Measurements from ENCODE around the gene CDC14A. TPM values are rescaled to one million over a fixed set of nuclear protein-coding genes. Genes with fewer than 3 reads are reported as not detected.

Gene CDC14A
- total RNA-seq, 1 experiment from 2014 or later: 2.6 TPM

- H3K4me3 Mint-ChIP-seq (ENCODE audit: unreplicated experiment): no peak overlapping the region
- no TSS peak for BruUV-seq (replicated peaks)
- no peak for TF ChIP-seq CTCF (IDR thresholded peaks at IDR 0.05; ENCODE audit: unreplicated experiment)
- intact Hi-C loops (cut with micrococcal nuclease): no loop called here
- H3K27me3 Mint-ChIP-seq (ENCODE audit: insufficient read depth, unreplicated experiment): peaks cover 17% of the 10 kb centered on the region
- H3K9me3 Mint-ChIP-seq (ENCODE audit: unreplicated experiment): no peaks in the 10 kb centered on the region
- DNase-seq (ENCODE audit: unreplicated experiment): no peak
- ChIA-PET POLR2A (interaction anchor here (1.2 kb wide), 1 partner anchor 9 kb away, joined by 3 read pairs; no protein-coding TSS in a partner anchor), CTCF (interaction anchor here (0.7 to 1.3 kb wide), 3 partner anchors 8 to 83 kb away, joined by 3 to 4 read pairs (median 3); no protein-coding TSS in a partner anchor)
- H3K27ac Mint-ChIP-seq (ENCODE audit: low read depth, unreplicated experiment): no peak overlapping the region
- no peaks in the 10 kb centered on the region for H3K36me3 Mint-ChIP-seq (ENCODE audit: insufficient read depth, unreplicated experiment)
- no peaks in the 10 kb centered on the region for H3K4me1 Mint-ChIP-seq (ENCODE audit: insufficient read depth, unreplicated experiment)
These were observed 190.0 kb downstream of the CDC14A start for GRCh38 chr1:100542285-100542684.

- no peak overlapping the region for H3K27ac Mint-ChIP-seq (ENCODE audit: low read depth, unreplicated experiment)
- peaks cover 3% of the 10 kb centered on the region for H3K27me3 Mint-ChIP-seq (ENCODE audit: insufficient read depth, unreplicated experiment)
- no peaks in the 10 kb centered on the region for H3K36me3 Mint-ChIP-seq (ENCODE audit: insufficient read depth, unreplicated experiment)
- DNase-seq (ENCODE audit: unreplicated experiment): peak; percentile 56
- intact Hi-C loops (cut with micrococcal nuclease): loop anchor here (1.0 kb wide), 1 partner anchor 80 kb away; no protein-coding TSS in a partner anchor
- ChIA-PET CTCF (interaction anchor here (0.6 to 1.3 kb wide), 2 partner anchors 9 to 773 kb away, joined by 3 to 4 read pairs; no protein-coding TSS in a partner anchor), POLR2A (no interaction called here)
- TF ChIP-seq CTCF (IDR thresholded peaks at IDR 0.05; ENCODE audit: unreplicated experiment): peak; percentile 23
- H3K4me1 Mint-ChIP-seq (ENCODE audit: insufficient read depth, unreplicated experiment): no peaks in the 10 kb centered on the region
- H3K4me3 Mint-ChIP-seq (ENCODE audit: unreplicated experiment): no peak overlapping the region
- no peaks in the 10 kb centered on the region for H3K9me3 Mint-ChIP-seq (ENCODE audit: unreplicated experiment)
- no TSS peak for BruUV-seq (replicated peaks)
These were observed 191.3 kb downstream of the CDC14A start for GRCh38 chr1:100543640-100544039.

- Mint-ChIP-seq H3K27me3 (ENCODE audit: insufficient read depth, unreplicated experiment) (no peaks in the 10 kb centered on the region), H3K36me3 (ENCODE audit: insufficient read depth, unreplicated experiment) (no peaks in the 10 kb centered on the region), H3K4me3 (ENCODE audit: unreplicated experiment) (no peak overlapping the region), H3K9me3 (ENCODE audit: unreplicated experiment) (no peaks in the 10 kb centered on the region), H3K27ac (ENCODE audit: low read depth, unreplicated experiment) (no peak overlapping the region), H3K4me1 (ENCODE audit: insufficient read depth, unreplicated experiment) (no peaks in the 10 kb centered on the region)
- ChIA-PET POLR2A (no interaction called here), CTCF (no interaction called here)
- intact Hi-C loops (cut with micrococcal nuclease): no loop called here
- no TSS peak for BruUV-seq (replicated peaks)
- no peak for TF ChIP-seq CTCF (IDR thresholded peaks at IDR 0.05; ENCODE audit: unreplicated experiment)
- DNase-seq (ENCODE audit: unreplicated experiment): no peak
These were observed 192.5 kb downstream of the CDC14A start for GRCh38 chr1:100544791-100545190.

GRCh38 chr1:100545855-100546254, 193.5 kb downstream of the CDC14A start:
- CTCF ChIA-PET: interaction anchor here (0.6 to 1.4 kb wide), 3 partner anchors 17 to 93 kb away, joined by 3 to 6 read pairs (median 4); no protein-coding TSS in a partner anchor
- DNase-seq (ENCODE audit: unreplicated experiment): no peak
- H3K9me3 Mint-ChIP-seq (ENCODE audit: unreplicated experiment): peaks cover 10% of the 10 kb centered on the region
- H3K27ac Mint-ChIP-seq (ENCODE audit: low read depth, unreplicated experiment): no peak overlapping the region
- BruUV-seq (replicated peaks): no TSS peak
- intact Hi-C loops (cut with micrococcal nuclease): no loop called here
- H3K4me3 Mint-ChIP-seq (ENCODE audit: unreplicated experiment): no peak overlapping the region
- H3K4me1 Mint-ChIP-seq (ENCODE audit: insufficient read depth, unreplicated experiment): no peaks in the 10 kb centered on the region
- no peaks in the 10 kb centered on the region for H3K27me3 Mint-ChIP-seq (ENCODE audit: insufficient read depth, unreplicated experiment)
- POLR2A ChIA-PET: no interaction called here
- no peak for TF ChIP-seq CTCF (IDR thresholded peaks at IDR 0.05; ENCODE audit: unreplicated experiment)
- no peaks in the 10 kb centered on the region for H3K36me3 Mint-ChIP-seq (ENCODE audit: insufficient read depth, unreplicated experiment)
